AG10803 (cell line): ENCODE measurements around the gene SLC35C1.

Experiments
- DNase-seq: peaks from one replicate; pipeline ENCODE4 v3.0.0; 2010; ENCODE audit warnings: low read depth
- H3K4me3 ChIP-seq: 2 replicates; pipeline ENCODE4 v1.5.1; 2011; ENCODE audit warnings: mild to moderate bottlenecking, low read length, control low read depth
- CTCF ChIP-seq: conservative IDR thresholded peaks from 2 replicates; pipeline ENCODE4 v1.5.1; 2011; ENCODE audit warnings: mild to moderate bottlenecking, low read length, control low read depth, inconsistent platforms

Gene SLC35C1

GRCh38 chr11:45772449-45772774 lies 32.5 kb upstream of the SLC35C1 start:
- no peak for DNase-seq
- no peak for TF ChIP-seq CTCF
- H3K4me3 ChIP-seq = no peak overlapping the region

GRCh38 chr11:45772986-45773785 lies 31.8 kb upstream of the SLC35C1 start:
- DNase-seq = peak; percentile 6
- no peak for TF ChIP-seq CTCF
- H3K4me3 ChIP-seq = no peak overlapping the region

GRCh38 chr11:45773786-45774655 lies 30.9 kb upstream of the SLC35C1 start:
- H3K4me3 ChIP-seq = no peak overlapping the region
- DNase-seq = no peak
- no peak for TF ChIP-seq CTCF

GRCh38 chr11:45774786-45775185 lies 30.2 kb upstream of the SLC35C1 start:
- DNase-seq = no peak
- no peak overlapping the region for H3K4me3 ChIP-seq
- TF ChIP-seq CTCF = no peak

- no peak overlapping the region for H3K4me3 ChIP-seq
- DNase-seq = peak; percentile 35
- TF ChIP-seq CTCF = no peak
These were observed 27.6 kb upstream of the SLC35C1 start for GRCh38 chr11:45777127-45777969.

GRCh38 chr11:45778341-45778740 lies 26.6 kb upstream of the SLC35C1 start:
- TF ChIP-seq CTCF = no peak
- H3K4me3 ChIP-seq = no peak overlapping the region
- no peak for DNase-seq
